Naive thymus-derived CD4-positive, alpha-beta T cell (primary cell): ENCODE results near the gene SPZ1. TPM values are rescaled to one million over a fixed set of nuclear protein-coding genes. Genes with fewer than 3 reads are reported as not detected.
"Not testable (repeated sequence)": the region's sequence is repeated elsewhere in the genome, so short reads cannot be mapped to it uniquely, and the experiment has no call there.

Experiments used
- ATAC-seq: fragments of 150-1000 bp; cut with Tn5 transposase; 2 replicates; pipeline ENCODE4 v1.10.0; 2021; ENCODE audit warnings: mild to moderate bottlenecking, moderate library complexity
- CTCF ChIA-PET: fragments of 350-600 bp; sonication (Branson Sonifier 250); formaldehyde crosslinking; loops from one replicate; lab custom pipeline; 2021; ENCODE audit warnings: antibody characterized with exemption; lab: Charles Lee
- POLR2A ChIA-PET: fragments of 350-600 bp; sonication (Branson Sonifier 250); formaldehyde crosslinking; loops from one replicate; lab custom pipeline; 2021; ENCODE audit warnings: antibody characterized with exemption, inconsistent platforms; lab: Charles Lee
- DNase-seq, 9 donors: peaks; one replicate each; pipeline versions ENCODE4 v3.0.0 to v3.0.0-alpha.2; 2020 to 2022; ENCODE audit warnings: mixed read lengths in 1 of 9
- H3K27ac ChIP-seq: one replicate; pipeline ENCODE4 v1.7.0; 2013; ENCODE audit warnings: mild to moderate bottlenecking, low read depth, low read length, moderate library complexity
- H3K27me3 ChIP-seq, 2 donors: one replicate each; pipeline ENCODE4 v1.7.0; 2013; ENCODE audit warnings: low read length in 2 of 2, mild to moderate bottlenecking in 2 of 2, moderate library complexity in 2 of 2; ENCODE audit not compliant: control insufficient read depth in 2 of 2, insufficient read depth in 2 of 2
- H3K36me3 ChIP-seq, 3 experiments: 1 replicate in 2 of 3; 2 replicates in 1 of 3; pipeline ENCODE4 v1.7.0; 2013; ENCODE audit warnings: low read length in 3 of 3, mild to moderate bottlenecking in 3 of 3, moderate library complexity in 1 of 3; ENCODE audit not compliant: insufficient read depth in 3 of 3, control insufficient read depth in 2 of 3
- H3K4me1 ChIP-seq, 2 donors: one replicate each; pipeline ENCODE4 v1.7.0; 2013; ENCODE audit warnings: low read length in 2 of 2, mild to moderate bottlenecking in 2 of 2, moderate library complexity in 1 of 2; ENCODE audit not compliant: control insufficient read depth in 2 of 2, insufficient read depth in 2 of 2
- H3K4me3 ChIP-seq: 2 replicates; pipeline ENCODE4 v1.7.0; 2013; ENCODE audit warnings: mild to moderate bottlenecking, low read length
- H3K9me3 ChIP-seq, 3 experiments: 1 replicate in 2 of 3; 2 replicates in 1 of 3; pipeline ENCODE4 v1.7.0; 2013; ENCODE audit warnings: low read length in 3 of 3; ENCODE audit not compliant: control insufficient read depth in 2 of 3
- H3K27ac Mint-ChIP-seq, 9 donors: one replicate each; pipeline ENCODE4 v1.8.0; 2020 to 2022; ENCODE audit warnings: mixed read lengths in 9 of 9, mild to moderate bottlenecking in 8 of 9, moderate library complexity in 5 of 9, inconsistent platforms in 2 of 9
- H3K27me3 Mint-ChIP-seq, 5 donors: one replicate each; pipeline ENCODE4 v1.8.0; 2021 to 2022; ENCODE audit warnings: mixed read lengths in 5 of 5, mild to moderate bottlenecking in 1 of 5
- H3K36me3 Mint-ChIP-seq, 5 donors: one replicate each; pipeline ENCODE4 v1.8.0; 2020 to 2022; ENCODE audit warnings: mixed read lengths in 5 of 5, mild to moderate bottlenecking in 3 of 5, inconsistent platforms in 1 of 5
- H3K4me1 Mint-ChIP-seq, 7 donors: one replicate each; pipeline ENCODE4 v1.8.0; 2020 to 2022; ENCODE audit warnings: mixed read lengths in 7 of 7, mild to moderate bottlenecking in 3 of 7, inconsistent platforms in 1 of 7
- H3K4me3 Mint-ChIP-seq, 10 donors: one replicate each; pipeline ENCODE4 v1.8.0; 2020 to 2022; ENCODE audit warnings: mild to moderate bottlenecking in 10 of 10, mixed read lengths in 10 of 10, moderate library complexity in 6 of 10, inconsistent platforms in 2 of 10
- H3K9me3 Mint-ChIP-seq, 11 donors: one replicate each; pipeline ENCODE4 v1.8.0; 2020 to 2022; ENCODE audit warnings: mixed read lengths in 11 of 11, mild to moderate bottlenecking in 4 of 11, inconsistent platforms in 1 of 11, moderate library complexity in 1 of 11
- intact Hi-C, 2 donors: fragments of 100-400 bp; cut with micrococcal nuclease; formaldehyde crosslinking; loops; one replicate each; pipeline ENCODE4 v1.15.1; 2023
- polyA plus RNA-seq, 2 donors: library from polyadenylated mRNA; unstranded; fragments of 300-500 nt; fragmentation: Illumina TruSeq; gene quantifications; one replicate each; pipeline ENCODE4 v1.2.3, GENCODE V29; 2021
- total RNA-seq, 6 experiments: library from RNA in 5 of 6; stranded (reverse) in 5 of 6; gene quantifications; 1 replicate in 5 of 6; 2 replicates in 1 of 6; pipeline ENCODE4 v1.2.3 and lab custom pipeline; 2021 to 2026

SPZ1 gene, protein sequence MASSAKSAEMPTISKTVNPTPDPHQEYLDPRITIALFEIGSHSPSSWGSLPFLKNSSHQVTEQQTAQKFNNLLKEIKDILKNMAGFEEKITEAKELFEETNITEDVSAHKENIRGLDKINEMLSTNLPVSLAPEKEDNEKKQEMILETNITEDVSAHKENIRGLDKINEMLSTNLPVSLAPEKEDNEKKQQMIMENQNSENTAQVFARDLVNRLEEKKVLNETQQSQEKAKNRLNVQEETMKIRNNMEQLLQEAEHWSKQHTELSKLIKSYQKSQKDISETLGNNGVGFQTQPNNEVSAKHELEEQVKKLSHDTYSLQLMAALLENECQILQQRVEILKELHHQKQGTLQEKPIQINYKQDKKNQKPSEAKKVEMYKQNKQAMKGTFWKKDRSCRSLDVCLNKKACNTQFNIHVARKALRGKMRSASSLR
- total RNA-seq (not detected), polyA plus RNA-seq (not detected), total RNA-seq (lab: John Stamatoyannopoulos, UW) (not detected)

DNA sequence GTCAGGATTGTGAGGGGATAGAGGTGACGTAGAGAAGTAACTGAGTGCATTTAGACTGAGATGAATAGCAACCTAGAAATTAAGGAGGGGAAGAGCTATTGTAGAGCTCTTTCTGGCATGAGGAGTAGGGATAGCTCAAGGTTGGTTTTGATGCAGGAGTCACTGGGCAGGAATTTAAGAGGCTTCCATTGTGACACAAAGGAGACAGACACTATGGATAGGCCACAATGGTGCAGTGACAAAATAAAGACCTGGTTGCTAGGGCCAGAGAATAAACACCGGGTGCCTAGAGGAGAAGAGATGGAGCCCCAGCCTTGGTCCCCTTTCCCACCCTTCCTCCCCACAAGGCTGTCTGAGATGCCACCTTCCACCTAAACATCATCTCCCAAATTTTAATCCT, at the start of gene SPZ1:
Gene SPZ1, plus strand, starts transcription at position 301 of the 400 bp plus-strand sequence. CDS start 214 bp downstream, outside the sequence.
- Histone ChIP-seq H3K36me3 (no peaks in the 10 kb centered on the region), H3K27me3 (no peaks in the 10 kb centered on the region), H3K4me3 (no peak within 1 kb of the TSS), H3K9me3 (no peaks in the 10 kb centered on the region), H3K4me1 (no peaks in the 10 kb centered on the region), H3K27ac (no peak within 1 kb of the TSS)
- H3K4me3 Mint-ChIP-seq, result no peak within 1 kb of the TSS
- peaks cover 0 to 47% (median 21%) of the 10 kb centered on the region in 5 donors for H3K27me3 Mint-ChIP-seq
- CTCF ChIA-PET, result no interaction called here
- H3K4me1 Mint-ChIP-seq, result no peaks in the 10 kb centered on the region
- intact Hi-C loops, result no loop called here
- DNase-seq, result no peak
- H3K27ac Mint-ChIP-seq, result no peak within 1 kb of the TSS
- ATAC-seq, result no peak
- peaks cover 0 to 6% (median 0%) of the 10 kb centered on the region in 5 donors for H3K36me3 Mint-ChIP-seq
- POLR2A ChIA-PET, result no interaction called here
- H3K9me3 Mint-ChIP-seq, result peaks cover 0 to 13% (median 0%) of the 10 kb centered on the region in 11 donors

GRCh38 chr5:80270543-80270942, 49.3 kb upstream of the SPZ1 start:
- CTCF ChIA-PET, result interaction anchor here (0.7 to 8.5 kb wide), 4 partner anchors 14 to 179 kb away, joined by 3 to 87 read pairs (median 4); no protein-coding TSS in a partner anchor
- not testable (repeated sequence) for H3K36me3 ChIP-seq, H3K27me3 Mint-ChIP-seq, H3K9me3 ChIP-seq, H3K4me3 ChIP-seq, H3K27me3 ChIP-seq, ATAC-seq, DNase-seq, H3K36me3 Mint-ChIP-seq, H3K9me3 Mint-ChIP-seq
- Mint-ChIP-seq H3K4me3 (peak overlapping the region; percentile 55 to 86 (median 77)), H3K4me1 (peaks cover 33 to 74% (median 57%) of the 10 kb centered on the region in 7 donors), H3K27ac (peak overlapping the region; percentile 93 to 100 (median 96))
- intact Hi-C loops, result loop anchor here (1.0 to 2.0 kb wide), 4 partner anchors 14 to 117 kb away; partner anchors contain the start of gene SERINC5 (in 2 of the 2)
- POLR2A ChIA-PET, result interaction anchor here (0.6 to 8.1 kb wide), 9 partner anchors 13 to 176 kb away, joined by 3 to 153 read pairs (median 4); partner anchors contain the start of gene SERINC5
- H3K27ac ChIP-seq, result peak overlapping the region; percentile 59
- H3K4me1 ChIP-seq, result peaks cover 6 to 37% of the 10 kb centered on the region in 2 donors

GRCh38 chr5:80275347-80275746, 44.5 kb upstream of the SPZ1 start:
- Histone ChIP-seq H3K27me3 (no peaks in the 10 kb centered on the region), H3K9me3 (no peaks in the 10 kb centered on the region), H3K4me1 (peaks cover 0 to 19% of the 10 kb centered on the region in 2 donors), H3K27ac (no peak overlapping the region), H3K36me3 (no peaks in the 10 kb centered on the region), H3K4me3 (no peak overlapping the region)
- CTCF ChIA-PET, result interaction anchor here (0.6 to 8.5 kb wide), 15 partner anchors 9 to 501 kb away, joined by 3 to 87 read pairs (median 4); partner anchors contain the start of gene SERINC5
- H3K4me3 Mint-ChIP-seq, result no peak overlapping the region
- peaks cover 12 to 36% (median 27%) of the 10 kb centered on the region in 7 donors for H3K4me1 Mint-ChIP-seq
- DNase-seq (peak in 6 of 9 donors; percentile 28 to 65 (median 48)), ATAC-seq (peak; percentile 57)
- H3K9me3 Mint-ChIP-seq, result peaks cover 0 to 2% (median 0%) of the 10 kb centered on the region in 11 donors
- H3K36me3 Mint-ChIP-seq, result no peaks in the 10 kb centered on the region
- intact Hi-C loops, result loop anchor here (1.0 to 2.0 kb wide), 6 partner anchors 19 to 184 kb away; partner anchors contain the start of gene SERINC5 (in 1 of the 2)
- H3K27ac Mint-ChIP-seq, result peak overlapping the region in 7 of 9 donors; percentile 0 to 75 (median 49)
- no peaks in the 10 kb centered on the region for H3K27me3 Mint-ChIP-seq
- POLR2A ChIA-PET, result interaction anchor here (0.7 to 2.3 kb wide), 9 partner anchors 9 to 186 kb away, joined by 3 to 8 read pairs (median 3); partner anchors contain the start of gene SERINC5

DNA sequence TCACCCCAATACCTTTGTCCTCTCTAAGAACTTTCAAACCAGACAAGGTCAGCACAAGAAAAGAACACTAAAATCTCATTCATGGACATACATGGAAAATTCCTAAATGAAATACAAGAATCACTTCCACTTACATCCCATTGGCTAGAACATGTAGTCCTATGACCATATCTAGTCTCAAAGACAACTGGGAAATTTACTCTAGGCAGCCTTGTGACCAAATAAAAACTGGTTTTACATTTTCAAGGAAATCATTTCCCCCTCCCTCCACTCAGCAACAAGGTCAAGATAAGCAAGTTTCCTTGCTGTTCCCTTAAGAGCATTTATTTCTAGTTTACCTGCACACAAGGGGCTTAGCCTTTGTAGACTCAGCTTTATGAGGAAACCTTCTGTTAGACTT, 43.6 kb upstream of the SPZ1 start:
- ATAC-seq (no peak), DNase-seq (no peak)
- H3K4me1 ChIP-seq, result peaks cover 0 to 10% of the 10 kb centered on the region in 2 donors
- no peak overlapping the region for H3K27ac ChIP-seq
- intact Hi-C loops, result no loop called here
- Mint-ChIP-seq H3K9me3 (peaks cover 0 to 1% (median 0%) of the 10 kb centered on the region in 11 donors), H3K27me3 (no peaks in the 10 kb centered on the region), H3K27ac (peak overlapping the region in 2 of 9 donors; percentile 26 to 42), H3K4me3 (peak overlapping the region in 1 of 10 donors; percentile 28), H3K36me3 (no peaks in the 10 kb centered on the region), H3K4me1 (peaks cover 8 to 28% (median 19%) of the 10 kb centered on the region in 7 donors)
- H3K4me3 ChIP-seq, result no peak overlapping the region
- no peaks in the 10 kb centered on the region for H3K27me3 ChIP-seq
- H3K9me3 ChIP-seq, result no peaks in the 10 kb centered on the region
- POLR2A ChIA-PET, result interaction anchor here (0.9 to 2.3 kb wide), 3 partner anchors 122 to 187 kb away, joined by 3 to 8 read pairs (median 4); no protein-coding TSS in a partner anchor
- CTCF ChIA-PET, result interaction anchor here (0.6 to 8.5 kb wide), 5 partner anchors 30 to 502 kb away, joined by 3 to 87 read pairs (median 4); no protein-coding TSS in a partner anchor
- no peaks in the 10 kb centered on the region for H3K36me3 ChIP-seq

GRCh38 chr5:80277191-80277590, 42.6 kb upstream of the SPZ1 start:
- no peaks in the 10 kb centered on the region for H3K36me3 Mint-ChIP-seq
- H3K4me1 ChIP-seq, result peaks cover 0 to 3% of the 10 kb centered on the region in 2 donors
- no peak overlapping the region for H3K27ac Mint-ChIP-seq
- H3K36me3 ChIP-seq, result no peaks in the 10 kb centered on the region
- H3K9me3 Mint-ChIP-seq, result peaks cover 0 to 1% (median 0%) of the 10 kb centered on the region in 11 donors
- intact Hi-C loops, result no loop called here
- DNase-seq, result no peak
- ATAC-seq, result no peak
- H3K27me3 Mint-ChIP-seq, result no peaks in the 10 kb centered on the region
- no peak overlapping the region for H3K4me3 ChIP-seq
- H3K4me3 Mint-ChIP-seq, result no peak overlapping the region
- ChIA-PET POLR2A (no interaction called here), CTCF (interaction anchor here (0.6 to 8.5 kb wide), 7 partner anchors 9 to 186 kb away, joined by 3 to 87 read pairs (median 3); partner anchors contain the start of gene SERINC5)
- no peaks in the 10 kb centered on the region for H3K9me3 ChIP-seq
- no peak overlapping the region for H3K27ac ChIP-seq
- H3K27me3 ChIP-seq, result no peaks in the 10 kb centered on the region
- H3K4me1 Mint-ChIP-seq, result peaks cover 6 to 25% (median 13%) of the 10 kb centered on the region in 7 donors

DNA sequence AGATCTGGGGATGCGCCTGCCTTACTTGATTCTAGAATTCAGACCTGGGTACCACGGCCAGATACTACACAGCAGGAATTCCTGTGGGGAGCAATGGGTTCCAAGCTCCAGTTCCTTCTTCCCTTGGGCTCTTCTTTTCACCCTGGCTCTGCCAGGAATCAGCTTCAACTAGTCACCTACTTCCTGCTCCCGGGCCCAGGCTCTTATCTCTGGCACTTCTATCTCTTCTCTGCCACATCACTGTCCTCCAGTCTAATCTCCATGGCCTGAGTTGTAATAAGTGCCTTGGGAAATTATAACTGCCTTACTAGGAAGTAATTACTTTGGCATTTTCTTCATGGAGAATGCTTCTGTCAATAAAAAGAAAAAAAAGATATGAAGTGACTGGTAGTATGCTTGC, 37.7 kb upstream of the SPZ1 start:
- Histone ChIP-seq H3K4me3 (no peak overlapping the region), H3K27ac (no peak overlapping the region), H3K36me3 (no peaks in the 10 kb centered on the region), H3K4me1 (peaks cover 0 to 10% of the 10 kb centered on the region in 2 donors), H3K27me3 (no peaks in the 10 kb centered on the region), H3K9me3 (no peaks in the 10 kb centered on the region)
- Mint-ChIP-seq H3K36me3 (peaks cover 0 to 6% (median 0%) of the 10 kb centered on the region in 5 donors), H3K27ac (peak overlapping the region in 1 of 9 donors; percentile 24), H3K4me3 (no peak overlapping the region), H3K27me3 (no peaks in the 10 kb centered on the region), H3K9me3 (peaks cover 0 to 1% (median 0%) of the 10 kb centered on the region in 11 donors), H3K4me1 (peaks cover 12 to 39% (median 27%) of the 10 kb centered on the region in 7 donors)
- no peak for ATAC-seq
- DNase-seq, result no peak
- POLR2A ChIA-PET, result no interaction called here
- CTCF ChIA-PET, result no interaction called here
- intact Hi-C loops, result no loop called here
